K562 (cell line): ENCODE results near the gene TBC1D25. TPM values are rescaled to one million over a fixed set of nuclear protein-coding genes. Genes with fewer than 3 reads are reported as not detected.

Experiments
- ATAC-seq: fragments of 200-7000 bp; cut with Tn5 transposase; 3 replicates; pipeline ENCODE4 v1.9.1; 2020; ENCODE audit warnings: moderate library complexity
- BruUV-seq: library from RNA; stranded (reverse); fragments of 400-500 nt; replicated peaks from 2 replicates; lab custom pipeline; 2021; lab: Mats Ljungman, UMichigan
- CTCF ChIA-PET: fragments of 300-600 bp; formaldehyde crosslinking; extraction: SDS; loops from one replicate; lab custom pipeline; 2021; ENCODE audit warnings: low intra/inter-chr PET ratio; lab: Yijun Ruan, JAX
- POLR2A ChIA-PET: fragments of 300-600, 350-650 bp; sonication (Branson Sonifier 250); formaldehyde crosslinking; extraction: SDS; loops from one replicate; lab custom pipeline; 2021; ENCODE audit warnings: antibody characterized with exemption, inconsistent platforms; lab: Yijun Ruan, JAX
- DNase-seq, 4 experiments: peaks; one replicate each; pipeline versions ENCODE4 v3.0.0 to v3.0.0-alpha.2; 2011 to 2018; ENCODE audit warnings: low spot score in 3 of 4, mixed read lengths in 3 of 4; ENCODE audit errors: extremely low read depth in 1 of 4
- FAIRE-seq: peaks from 2 replicates; lab custom pipeline; 2011; peaks lifted over from hg19 to GRCh38; lab: Jason Lieb, UNC
- H2AFZ ChIP-seq: 2 replicates; pipeline ENCODE4 v1.6.0; 2011; ENCODE audit warnings: low read depth, low read length, control low read depth, inconsistent platforms
- H3K27ac ChIP-seq: fragments of 200-600 bp; 3 replicates; pipeline ENCODE4 v1.8.0; 2011; ENCODE audit warnings: low read depth, mild to moderate bottlenecking, control low read depth, inconsistent platforms, low read length, moderate library complexity, mixed read lengths; ENCODE audit errors: extremely low read depth
- H3K27me3 ChIP-seq, 2 experiments: fragments of 300-600 bp in 1 of 2; 2 replicates in 1 of 2; 3 replicates in 1 of 2; pipeline versions ENCODE4 v1.6.0 to v1.8.0; 2011; ENCODE audit warnings: inconsistent platforms in 2 of 2, low read length in 2 of 2, mild to moderate bottlenecking in 1 of 2, mixed read lengths in 1 of 2, moderate library complexity in 1 of 2; ENCODE audit not compliant: control insufficient read depth in 2 of 2, insufficient read depth in 2 of 2
- H3K36me3 ChIP-seq: fragments of 300-600 bp; 3 replicates; pipeline ENCODE4 v1.8.0; 2011; ENCODE audit warnings: mild to moderate bottlenecking, low read length, inconsistent platforms; ENCODE audit not compliant: control insufficient read depth, insufficient read depth
- H3K4me1 ChIP-seq, 2 experiments: fragments of 200-600 bp in 1 of 2; replicated peaks in 1 of 2; 2 replicates in 1 of 2; 3 replicates in 1 of 2; pipeline versions ENCODE4 v1.5.1 to v1.8.0; 2011; ENCODE audit warnings: inconsistent platforms in 2 of 2, low read length in 2 of 2, mild to moderate bottlenecking in 1 of 2, mixed read lengths in 1 of 2, moderate library complexity in 1 of 2; ENCODE audit not compliant: control insufficient read depth in 2 of 2, insufficient read depth in 2 of 2
- H3K4me2 ChIP-seq: 2 replicates; pipeline ENCODE4 v1.6.1; 2011; ENCODE audit warnings: low read length, control low read depth, inconsistent platforms, mixed read lengths; ENCODE audit not compliant: insufficient read depth
- H3K4me3 ChIP-seq: fragments of 200-600 bp; sonication (generic), shearing (Covaris generic); 2 replicates; pipeline ENCODE4 v1.5.1; 2016; ENCODE audit warnings: control low read depth, inconsistent platforms
- H3K79me2 ChIP-seq: fragments of 200-600 bp; 3 replicates; pipeline ENCODE4 v1.8.0; 2011; ENCODE audit warnings: low read length, inconsistent platforms; ENCODE audit not compliant: control insufficient read depth, insufficient read depth
- H3K9ac ChIP-seq, 2 experiments: 2 replicates each; pipeline versions ENCODE4 v1.6.0 to v1.6.1; 2011; ENCODE audit warnings: low read depth in 2 of 2, low read length in 2 of 2, control low read depth in 1 of 2, inconsistent platforms in 1 of 2, mild to moderate bottlenecking in 1 of 2, mixed read lengths in 1 of 2; ENCODE audit not compliant: insufficient read depth in 1 of 2
- H3K9me1 ChIP-seq: one replicate; pipeline ENCODE4 v1.6.0; 2011; ENCODE audit warnings: inconsistent platforms, mild to moderate bottlenecking, low read length, moderate library complexity; ENCODE audit not compliant: control insufficient read depth, insufficient read depth
- H3K9me3 ChIP-seq: replicated peaks from 2 replicates; pipeline ENCODE4 v1.5.1; 2011; ENCODE audit warnings: low read depth, low read length, inconsistent platforms; ENCODE audit not compliant: control insufficient read depth, insufficient read depth
- H4K20me1 ChIP-seq: replicated peaks from 2 replicates; pipeline ENCODE4 v1.6.1; 2011; ENCODE audit warnings: low read length, inconsistent platforms, mixed read lengths; ENCODE audit not compliant: control insufficient read depth, insufficient read depth
- CTBP1 ChIP-seq: fragments of 450-650 bp; IDR thresholded peaks from 2 replicates; pipeline ENCODE4 v1.6.1; 2016; ENCODE audit warnings: borderline replicate concordance
- DEAF1 ChIP-seq: fragments of 450-650 bp; formaldehyde crosslinking; IDR thresholded peaks from 2 replicates; pipeline ENCODE4 v1.4.0; 2020; ENCODE audit warnings: mild to moderate bottlenecking, moderate library complexity
- MECOM ChIP-seq: fragments of 250-450 bp; sonication (Bioruptor Pico); IDR thresholded peaks from 2 replicates; pipeline ENCODE4 v1.8.0; 2022; ENCODE audit warnings: inconsistent platforms
- NFIC ChIP-seq: fragments of 450-650 bp; IDR thresholded peaks from 2 replicates; pipeline ENCODE4 v1.6.1; 2017; ENCODE audit warnings: mild to moderate bottlenecking, inconsistent platforms
- RAD21 ChIP-seq, 2 experiments: fragments of 250-450 bp in 1 of 2; fragments of 450-650 bp in 1 of 2; sonication (Bioruptor Pico) in 1 of 2; formaldehyde crosslinking in 1 of 2; IDR thresholded peaks in 1 of 2; conservative IDR thresholded peaks in 1 of 2; 2 replicates each; pipeline versions ENCODE4 v1.4.0 to v1.8.0; 2020 to 2022; ENCODE audit warnings: mild to moderate bottlenecking in 2 of 2, moderate library complexity in 1 of 2
- SMC3 ChIP-seq: conservative IDR thresholded peaks from 2 replicates; pipeline ENCODE4 v1.6.1; 2011; ENCODE audit warnings: low read depth, low read length, improper control_type of control experiment; ENCODE audit not compliant: insufficient read depth
- ZNF79 ChIP-seq: fragments of 250-450 bp; sonication (Bioruptor Pico); IDR thresholded peaks from 2 replicates; pipeline ENCODE4 v1.4.0; 2020; ENCODE audit warnings: low read depth, mild to moderate bottlenecking, moderate library complexity
- WGBS: fragments of 100-300 bp; shearing (Covaris generic); methylation state at CpG from one replicate; pipeline ENCODE4 v1.1.6; 2016; ENCODE audit warnings: low coverage, mixed read lengths; ENCODE audit not compliant: insufficient coverage; ENCODE audit errors: missing lambda C conversion rate; 5-methylcytosine and 5-hydroxymethylcytosine counted together
- in situ Hi-C: fragments of 300-500 bp; cut with MboI; formaldehyde crosslinking; loops from 4 replicates; pipeline ENCODE4 v1.15.0; 2018; ENCODE audit warnings: inconsistent platforms, mixed read lengths
- intact Hi-C: fragments of 100-400 bp; cut with micrococcal nuclease; formaldehyde crosslinking; loops from 2 replicates; pipeline ENCODE4 v1.14.2; 2022
- polyA plus RNA-seq, 8 experiments: library from polyadenylated mRNA; depleted of rRNA in 4 of 8; stranded (reverse) in 5 of 8; unstranded in 3 of 8; fragments of >200 nt; fragmentation: Nextera tagmentation in 2 of 8; fragmentation: Illumina TruSeq in 1 of 8; extraction: Ambion mirVana in 2 of 8; extraction: Trizol in 1 of 8; gene quantifications; 2 replicates each; pipeline versions ENCODE4 v1.2.1 to v1.2.3, GENCODE V29; 2011 to 2014; ENCODE audit warnings: inconsistent platforms in 1 of 8, missing spikeins in 1 of 8
- total RNA-seq, 7 experiments: library from RNA; depleted of rRNA in 6 of 7; stranded (reverse); fragments of >200 nt in 6 of 7; fragmentation: Illumina TruSeq in 2 of 7; extraction: Trizol in 2 of 7; gene quantifications; 2 replicates each; pipeline versions ENCODE4 v1.2.1 to v1.2.3, GENCODE V29; 2011 to 2021; ENCODE audit warnings: low replicate concordance in 1 of 7
- TF ChIP-seq, protein P1 (sequence below), 3 experiments: IDR thresholded peaks in 2 of 3; conservative IDR thresholded peaks in 1 of 3; 2 replicates each; pipeline ENCODE4 v1.5.1; 2011 to 2012; ENCODE audit warnings: low read length in 3 of 3, mild to moderate bottlenecking in 3 of 3, control low read depth in 2 of 3, improper control_type of control experiment in 1 of 3, inconsistent platforms in 1 of 3, low read depth in 1 of 3, mixed read lengths in 1 of 3, moderate library complexity in 1 of 3; ENCODE audit not compliant: insufficient read depth in 2 of 3
- TF ChIP-seq, protein P2 (sequence below), 2 experiments: fragments of 450-650 bp; formaldehyde crosslinking in 1 of 2; IDR thresholded peaks; 2 replicates each; pipeline versions ENCODE4 v1.4.0 to v1.6.1; 2014 to 2020; ENCODE audit warnings: mild to moderate bottlenecking in 2 of 2, borderline replicate concordance in 1 of 2, low read depth in 1 of 2

Gene TBC1D25
- total and polyA plus RNA-seq, 9 of the 15 experiments (the other 6 are each of a cell fraction or from before 2014, with no cell fraction given): 0.62 to 10.6 (median 3.9) TPM

- 31% methylated on average over 10 of the region's 10 CpGs for WGBS
- in situ Hi-C loops: loop anchor here (5.0 to 25.0 kb wide), 2 partner anchors 412 to 632 kb away; no protein-coding TSS in a partner anchor
- peak; percentile 90 for FAIRE-seq
- H3K27me3 ChIP-seq: no peaks in the 10 kb centered on the region
- peak; percentile 82 for ATAC-seq
- H3K4me2 ChIP-seq: no peak overlapping the region
- no peaks in the 10 kb centered on the region for H4K20me1 ChIP-seq
- peaks cover 10 to 16% of the 10 kb centered on the region in 2 experiments; a peak in 4 of 5 replicates for H3K4me1 ChIP-seq
- intact Hi-C loops: loop anchor here (1.0 to 10.0 kb wide), 2 partner anchors 411 to 659 kb away; partner anchors contain the start of gene ZNF81
- BruUV-seq: no TSS peak
- no peak overlapping the region for H3K4me3 ChIP-seq
- H3K36me3 ChIP-seq: no peaks in the 10 kb centered on the region
- H2AFZ ChIP-seq: no peak overlapping the region
- no peaks in the 10 kb centered on the region for H3K9me3 ChIP-seq
- CTCF ChIA-PET: interaction anchor here (0.6 to 1.2 kb wide), 2 partner anchors 394 to 997 kb away, joined by 3 read pairs; no protein-coding TSS in a partner anchor
- DNase-seq: peak; percentile 36 to 74 (median 41)
- H3K27ac ChIP-seq: no peak overlapping the region
- H3K9me1 ChIP-seq: no peaks in the 10 kb centered on the region
- POLR2A ChIA-PET: interaction anchor here (0.5 to 1.0 kb wide), 2 partner anchors 9 to 26 kb away, joined by 3 to 4 read pairs; no protein-coding TSS in a partner anchor
- H3K79me2 ChIP-seq: no peaks in the 10 kb centered on the region
- no peak overlapping the region for H3K9ac ChIP-seq
- TF ChIP-seq CTBP1: peak; percentile 63; the same call in 1 of the 2 replicates
- TF ChIP-seq MECOM (CRISPR knock-in tag): no peak
- no peak for TF ChIP-seq ZNF79 (CRISPR knock-in tag)
- TF ChIP-seq, protein P1, sequence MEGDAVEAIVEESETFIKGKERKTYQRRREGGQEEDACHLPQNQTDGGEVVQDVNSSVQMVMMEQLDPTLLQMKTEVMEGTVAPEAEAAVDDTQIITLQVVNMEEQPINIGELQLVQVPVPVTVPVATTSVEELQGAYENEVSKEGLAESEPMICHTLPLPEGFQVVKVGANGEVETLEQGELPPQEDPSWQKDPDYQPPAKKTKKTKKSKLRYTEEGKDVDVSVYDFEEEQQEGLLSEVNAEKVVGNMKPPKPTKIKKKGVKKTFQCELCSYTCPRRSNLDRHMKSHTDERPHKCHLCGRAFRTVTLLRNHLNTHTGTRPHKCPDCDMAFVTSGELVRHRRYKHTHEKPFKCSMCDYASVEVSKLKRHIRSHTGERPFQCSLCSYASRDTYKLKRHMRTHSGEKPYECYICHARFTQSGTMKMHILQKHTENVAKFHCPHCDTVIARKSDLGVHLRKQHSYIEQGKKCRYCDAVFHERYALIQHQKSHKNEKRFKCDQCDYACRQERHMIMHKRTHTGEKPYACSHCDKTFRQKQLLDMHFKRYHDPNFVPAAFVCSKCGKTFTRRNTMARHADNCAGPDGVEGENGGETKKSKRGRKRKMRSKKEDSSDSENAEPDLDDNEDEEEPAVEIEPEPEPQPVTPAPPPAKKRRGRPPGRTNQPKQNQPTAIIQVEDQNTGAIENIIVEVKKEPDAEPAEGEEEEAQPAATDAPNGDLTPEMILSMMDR (IDR thresholded peaks at IDR 0.05 in 2 of 3, conservative IDR thresholded peaks at IDR 0.05 in 1 of 3; ENCODE audit: insufficient read depth in 2 of 3, low read depth in 1 of 3, low read length in 3 of 3): peak; percentile 65 to 77 (median 67)
- peak; percentile 90 for TF ChIP-seq NFIC
- TF ChIP-seq RAD21 (CRISPR knock-in tag; conservative IDR thresholded peaks at IDR 0.05 in 1 of 2, IDR thresholded peaks at IDR 0.05 in 1 of 2): peak; percentile 51 to 77
- peak; percentile 42; the same call in 1 of the 2 replicates for TF ChIP-seq DEAF1
- TF ChIP-seq SMC3: peak; percentile 32; the same call in 1 of the 2 replicates
- TF ChIP-seq, protein P2, sequence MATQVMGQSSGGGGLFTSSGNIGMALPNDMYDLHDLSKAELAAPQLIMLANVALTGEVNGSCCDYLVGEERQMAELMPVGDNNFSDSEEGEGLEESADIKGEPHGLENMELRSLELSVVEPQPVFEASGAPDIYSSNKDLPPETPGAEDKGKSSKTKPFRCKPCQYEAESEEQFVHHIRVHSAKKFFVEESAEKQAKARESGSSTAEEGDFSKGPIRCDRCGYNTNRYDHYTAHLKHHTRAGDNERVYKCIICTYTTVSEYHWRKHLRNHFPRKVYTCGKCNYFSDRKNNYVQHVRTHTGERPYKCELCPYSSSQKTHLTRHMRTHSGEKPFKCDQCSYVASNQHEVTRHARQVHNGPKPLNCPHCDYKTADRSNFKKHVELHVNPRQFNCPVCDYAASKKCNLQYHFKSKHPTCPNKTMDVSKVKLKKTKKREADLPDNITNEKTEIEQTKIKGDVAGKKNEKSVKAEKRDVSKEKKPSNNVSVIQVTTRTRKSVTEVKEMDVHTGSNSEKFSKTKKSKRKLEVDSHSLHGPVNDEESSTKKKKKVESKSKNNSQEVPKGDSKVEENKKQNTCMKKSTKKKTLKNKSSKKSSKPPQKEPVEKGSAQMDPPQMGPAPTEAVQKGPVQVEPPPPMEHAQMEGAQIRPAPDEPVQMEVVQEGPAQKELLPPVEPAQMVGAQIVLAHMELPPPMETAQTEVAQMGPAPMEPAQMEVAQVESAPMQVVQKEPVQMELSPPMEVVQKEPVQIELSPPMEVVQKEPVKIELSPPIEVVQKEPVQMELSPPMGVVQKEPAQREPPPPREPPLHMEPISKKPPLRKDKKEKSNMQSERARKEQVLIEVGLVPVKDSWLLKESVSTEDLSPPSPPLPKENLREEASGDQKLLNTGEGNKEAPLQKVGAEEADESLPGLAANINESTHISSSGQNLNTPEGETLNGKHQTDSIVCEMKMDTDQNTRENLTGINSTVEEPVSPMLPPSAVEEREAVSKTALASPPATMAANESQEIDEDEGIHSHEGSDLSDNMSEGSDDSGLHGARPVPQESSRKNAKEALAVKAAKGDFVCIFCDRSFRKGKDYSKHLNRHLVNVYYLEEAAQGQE (IDR thresholded peaks at IDR 0.05; ENCODE audit: borderline replicate concordance): peak; percentile 67
- TF ChIP-seq, protein P2 (CRISPR knock-in tag; IDR thresholded peaks at IDR 0.05; ENCODE audit: low read depth): no peak
Observed at GRCh38 chrX:48493890-48494364, 45.6 kb upstream of the TBC1D25 start.
